Astrocyte (in vitro differentiated cells and primary cell): ENCODE results near the gene CDKN2AIP. TPM values are rescaled to one million over a fixed set of nuclear protein-coding genes. Genes with fewer than 3 reads are reported as not detected.
A peak's percentile ranks its signal among the peaks of the same experiment; 100 is the strongest.

Experiments used
- DNase-seq: peaks from one replicate; pipeline ENCODE4 v3.0.0-alpha.2; 2010; ENCODE audit warnings: low read depth
- FAIRE-seq: peaks from 2 replicates; lab custom pipeline; 2011; peaks lifted over from hg19 to GRCh38; lab: Jason Lieb, UNC
- H2AFZ ChIP-seq: 2 replicates; pipeline ENCODE4 v1.6.0; 2012; ENCODE audit warnings: low read depth, low read length, inconsistent platforms
- H3K27ac ChIP-seq: 2 replicates; pipeline ENCODE4 v1.5.1; 2011; ENCODE audit warnings: low read depth, low read length, inconsistent platforms
- H3K27me3 ChIP-seq: 2 replicates; pipeline ENCODE4 v1.6.0; 2011; ENCODE audit warnings: low read length, inconsistent platforms; ENCODE audit not compliant: insufficient read depth
- H3K36me3 ChIP-seq: 2 replicates; pipeline ENCODE4 v1.5.1; 2011; ENCODE audit warnings: low read length, inconsistent platforms; ENCODE audit not compliant: insufficient read depth
- H3K4me1 ChIP-seq: 2 replicates; pipeline ENCODE4 v1.5.1; 2011; ENCODE audit warnings: low read length, inconsistent platforms; ENCODE audit not compliant: insufficient read depth
- H3K4me2 ChIP-seq: 2 replicates; pipeline ENCODE4 v1.6.0; 2012; ENCODE audit warnings: low read length, inconsistent platforms
- H3K4me3 ChIP-seq: 2 replicates; pipeline ENCODE4 v1.5.1; 2011; ENCODE audit warnings: low read depth, mild to moderate bottlenecking, low read length, inconsistent platforms; ENCODE audit not compliant: insufficient read depth
- H3K79me2 ChIP-seq: 2 replicates; pipeline ENCODE4 v1.6.0; 2012; ENCODE audit warnings: mild to moderate bottlenecking, low read length, inconsistent platforms; ENCODE audit not compliant: insufficient read depth
- H3K9ac ChIP-seq: 2 replicates; pipeline ENCODE4 v1.6.0; 2012; ENCODE audit warnings: mild to moderate bottlenecking, low read length, inconsistent platforms
- H3K9me3 ChIP-seq: 2 replicates; pipeline ENCODE4 v1.5.1; 2012; ENCODE audit warnings: low read depth, mild to moderate bottlenecking, low read length, inconsistent platforms; ENCODE audit not compliant: insufficient read depth
- H4K20me1 ChIP-seq: 2 replicates; pipeline ENCODE4 v1.6.0; 2012; ENCODE audit warnings: low read length, inconsistent platforms; ENCODE audit not compliant: insufficient read depth
- H3K27ac Mint-ChIP-seq: one replicate; pipeline ENCODE4 v1.8.0; 2021; ENCODE audit warnings: mild to moderate bottlenecking, mixed read lengths; ENCODE audit not compliant: unreplicated experiment
- H3K27me3 Mint-ChIP-seq: one replicate; pipeline ENCODE4 v1.8.0; 2021; ENCODE audit warnings: low read depth, mixed read lengths; ENCODE audit not compliant: unreplicated experiment
- H3K36me3 Mint-ChIP-seq: one replicate; pipeline ENCODE4 v1.8.0; 2021; ENCODE audit warnings: low read depth, mixed read lengths; ENCODE audit not compliant: unreplicated experiment
- H3K4me1 Mint-ChIP-seq: one replicate; pipeline ENCODE4 v1.8.0; 2021; ENCODE audit warnings: low read depth, mixed read lengths; ENCODE audit not compliant: unreplicated experiment
- H3K4me3 Mint-ChIP-seq: one replicate; pipeline ENCODE4 v1.8.0; 2021; ENCODE audit warnings: mild to moderate bottlenecking, moderate library complexity, mixed read lengths; ENCODE audit not compliant: unreplicated experiment
- H3K9me3 Mint-ChIP-seq: one replicate; pipeline ENCODE4 v1.8.0; 2021; ENCODE audit warnings: mild to moderate bottlenecking, mixed read lengths; ENCODE audit not compliant: unreplicated experiment
- CTCF ChIP-seq: IDR thresholded peaks from 2 replicates; pipeline ENCODE4 v1.5.1; 2011; ENCODE audit warnings: low read depth, mild to moderate bottlenecking, inconsistent platforms, low read length, moderate library complexity; ENCODE audit not compliant: insufficient read depth
- EZH2 ChIP-seq: IDR thresholded peaks from 2 replicates; pipeline ENCODE4 v1.6.1; 2012; ENCODE audit warnings: mild to moderate bottlenecking, low read length, inconsistent platforms; ENCODE audit not compliant: insufficient read depth
- total RNA-seq: library from RNA; stranded (reverse); gene quantifications from 2 replicates; pipeline ENCODE4 v1.2.1, GENCODE V29; 2021

The CDKN2AIP gene
- total RNA-seq, 1 donor from 2014 or later, result 11.6 TPM

- DNase-seq, result peak; percentile 57
- Histone ChIP-seq H2AFZ (peak overlapping the region; percentile 93), H3K4me3 (peak overlapping the region; percentile 57), H3K4me2 (peak overlapping the region; percentile 93), H4K20me1 (no peaks in the 10 kb centered on the region), H3K27me3 (peaks cover 4% of the 10 kb centered on the region), H3K27ac (peak overlapping the region; percentile 37), H3K79me2 (no peaks in the 10 kb centered on the region), H3K9ac (peak overlapping the region; percentile 80), H3K9me3 (no peaks in the 10 kb centered on the region), H3K4me1 (peaks cover 13% of the 10 kb centered on the region), H3K36me3 (no peaks in the 10 kb centered on the region)
- H3K36me3 Mint-ChIP-seq, result no peaks in the 10 kb centered on the region
- no peak for FAIRE-seq
- H3K9me3 Mint-ChIP-seq, result no peaks in the 10 kb centered on the region
- peaks cover 18% of the 10 kb centered on the region for H3K27me3 Mint-ChIP-seq
- peak overlapping the region; percentile 71 for H3K27ac Mint-ChIP-seq
- H3K4me1 Mint-ChIP-seq, result peaks cover 2% of the 10 kb centered on the region
- peak overlapping the region; percentile 80 for H3K4me3 Mint-ChIP-seq
- TF ChIP-seq EZH2 (no peak), CTCF (peak; percentile 18)
Measured at GRCh38 chr4:183398298-183399125, 45.9 kb upstream of the CDKN2AIP start.

GRCh38 chr4:183399126-183399522, 45.3 kb upstream of the CDKN2AIP start:
- Mint-ChIP-seq H3K9me3 (no peaks in the 10 kb centered on the region), H3K36me3 (no peaks in the 10 kb centered on the region), H3K4me1 (peaks cover 2% of the 10 kb centered on the region), H3K27me3 (peaks cover 22% of the 10 kb centered on the region), H3K4me3 (peak overlapping the region; percentile 20), H3K27ac (no peak overlapping the region)
- H3K79me2 ChIP-seq, result no peaks in the 10 kb centered on the region
- peak overlapping the region; percentile 57 for H3K4me3 ChIP-seq
- peak overlapping the region; percentile 93 for H3K4me2 ChIP-seq
- no peak overlapping the region for H3K27ac ChIP-seq
- DNase-seq, result no peak
- H3K4me1 ChIP-seq, result peaks cover 13% of the 10 kb centered on the region
- no peaks in the 10 kb centered on the region for H3K9me3 ChIP-seq
- H3K27me3 ChIP-seq, result peaks cover 4% of the 10 kb centered on the region
- no peaks in the 10 kb centered on the region for H3K36me3 ChIP-seq
- H2AFZ ChIP-seq, result peak overlapping the region; percentile 93
- no peak for FAIRE-seq
- TF ChIP-seq CTCF, result no peak
- no peak for TF ChIP-seq EZH2
- peak overlapping the region; percentile 80 for H3K9ac ChIP-seq
- H4K20me1 ChIP-seq, result no peaks in the 10 kb centered on the region

GRCh38 chr4:183399616-183400015, 44.8 kb upstream of the CDKN2AIP start:
- Histone ChIP-seq H3K27ac (no peak overlapping the region), H2AFZ (no peak overlapping the region), H3K9ac (no peak overlapping the region), H3K79me2 (no peaks in the 10 kb centered on the region), H3K4me2 (no peak overlapping the region), H3K36me3 (no peaks in the 10 kb centered on the region), H3K4me3 (no peak overlapping the region), H3K4me1 (peaks cover 13% of the 10 kb centered on the region), H3K27me3 (peaks cover 2% of the 10 kb centered on the region), H4K20me1 (no peaks in the 10 kb centered on the region), H3K9me3 (no peaks in the 10 kb centered on the region)
- no peak overlapping the region for H3K27ac Mint-ChIP-seq
- peaks cover 2% of the 10 kb centered on the region for H3K4me1 Mint-ChIP-seq
- TF ChIP-seq EZH2 (no peak), CTCF (no peak)
- FAIRE-seq, result no peak
- H3K9me3 Mint-ChIP-seq, result no peaks in the 10 kb centered on the region
- no peaks in the 10 kb centered on the region for H3K36me3 Mint-ChIP-seq
- DNase-seq, result no peak
- peaks cover 22% of the 10 kb centered on the region for H3K27me3 Mint-ChIP-seq
- H3K4me3 Mint-ChIP-seq, result no peak overlapping the region
